HFF-Myc (cell line): ENCODE results near the gene GNGT1.

Experiments
- DNase-seq: peaks from one replicate; pipeline ENCODE4 v3.0.0-alpha.2; 2011; ENCODE audit warnings: low read depth; ENCODE audit errors: extremely low read depth
- H3K4me3 ChIP-seq: replicated peaks from 2 replicates; pipeline ENCODE4 v1.5.1; 2011; ENCODE audit warnings: low read depth, mild to moderate bottlenecking, control low read depth, low read length
- CTCF ChIP-seq: IDR thresholded peaks from 2 replicates; pipeline ENCODE4 v1.5.1; 2012; ENCODE audit warnings: mild to moderate bottlenecking, low read depth, low read length, control low read depth; ENCODE audit errors: missing control alignments

GNGT1 gene

GRCh38 chr7:93884541-93884940 is 21.8 kb upstream of the GNGT1 start:
- TF ChIP-seq CTCF: no peak

GRCh38 chr7:93889261-93889660 is 17.1 kb upstream of the GNGT1 start:
- TF ChIP-seq CTCF: no peak
- DNase-seq: no peak
- no peak overlapping the region for H3K4me3 ChIP-seq

More at GRCh38 chr7:93884541-93884940, 21.8 kb upstream of the GNGT1 start:
- H3K4me3 ChIP-seq: no peak overlapping the region
- no peak for DNase-seq

GRCh38 chr7:93890041-93890463 is 16.3 kb upstream of the GNGT1 start:
- DNase-seq: no peak
- H3K4me3 ChIP-seq: peak overlapping the region; percentile 59
- no peak for TF ChIP-seq CTCF

- H3K4me3 ChIP-seq: peak within 1 kb of the TSS; percentile 59
- peak; percentile 4 for TF ChIP-seq CTCF
- no peak for DNase-seq
Observed at GRCh38 chr7:93890464-93891068, 15.8 kb upstream of the GNGT1 start, which contains the start of gene TFPI2. TFPI2 (minus strand) TSS chr7:93890753; CDS start chr7:93890678, 75 bp downstream.

- no peak for DNase-seq
Observed at GRCh38 chr7:93894426-93894825, 11.9 kb upstream of the GNGT1 start.

GRCh38 chr7:93894966-93895640 is 11.3 kb upstream of the GNGT1 start:
- no peak for DNase-seq
- H3K4me3 ChIP-seq: no peak overlapping the region
- no peak for TF ChIP-seq CTCF

More at GRCh38 chr7:93894426-93894825, 11.9 kb upstream of the GNGT1 start:
- TF ChIP-seq CTCF: no peak
- H3K4me3 ChIP-seq: no peak overlapping the region
